SK-N-SH (cell line): ENCODE data around the gene HARS1. TPM values are rescaled to one million over a fixed set of nuclear protein-coding genes. Genes with fewer than 3 reads are reported as not detected.

Source experiments
- CTCF ChIA-PET: fragments of 300-600, 350-600 bp; formaldehyde crosslinking; extraction: SDS; loops from one replicate; lab custom pipeline; 2021; lab: Yijun Ruan, JAX
- POLR2A ChIA-PET: fragments of 350-600 bp; sonication (Branson Sonifier 250); formaldehyde crosslinking; extraction: SDS; loops from one replicate; lab custom pipeline; 2020; ENCODE audit warnings: antibody characterized with exemption, inconsistent platforms; lab: Yijun Ruan, JAX
- DNase-seq: peaks from one replicate; pipeline ENCODE4 v3.0.0; 2012
- H2AFZ ChIP-seq: fragments of 200-600 bp; sonication (generic); 2 replicates; pipeline ENCODE4 v1.8.1; 2016; ENCODE audit warnings: antibody characterized with exemption, mild to moderate bottlenecking, low read depth
- H3F3A ChIP-seq: fragments of 200-600 bp; sonication (generic); replicated peaks from 2 replicates; pipeline ENCODE3; 2016; ENCODE audit warnings: antibody characterized with exemption, mild to moderate bottlenecking; ENCODE audit not compliant: insufficient read depth
- H3K27ac ChIP-seq, 2 experiments: fragments of 200-500 bp in 1 of 2; fragments of 200-600 bp in 1 of 2; sonication (Bioruptor generic) in 1 of 2; sonication (generic), shearing (Covaris generic) in 1 of 2; 2 replicates each; pipeline versions ENCODE4 v1.5.1 to v1.6.1; 2014 to 2016; ENCODE audit warnings: low read depth in 2 of 2, inconsistent platforms in 1 of 2, low read length in 1 of 2, mild to moderate bottlenecking in 1 of 2, mixed read lengths in 1 of 2
- H3K27me3 ChIP-seq: fragments of 200-600 bp; sonication (generic), shearing (Covaris generic); 2 replicates; pipeline ENCODE4 v1.6.1; 2016; ENCODE audit warnings: mixed run types; ENCODE audit not compliant: insufficient read depth
- H3K36me3 ChIP-seq, 2 experiments: fragments of 200-500 bp in 1 of 2; fragments of 200-600 bp in 1 of 2; sonication (Bioruptor generic) in 1 of 2; sonication (generic) in 1 of 2; replicated peaks in 1 of 2; 2 replicates each; pipeline versions ENCODE3 to v1.5.1; 2014 to 2016; ENCODE audit warnings: low read length in 1 of 2, mild to moderate bottlenecking in 1 of 2; ENCODE audit not compliant: insufficient read depth in 2 of 2, control insufficient read depth in 1 of 2
- H3K4me1 ChIP-seq, 2 experiments: fragments of 200-500 bp in 1 of 2; fragments of 200-600 bp in 1 of 2; sonication (Bioruptor generic) in 1 of 2; sonication (generic), shearing (Covaris generic) in 1 of 2; 2 replicates each; pipeline versions ENCODE4 v1.5.1 to v1.6.1; 2014 to 2016; ENCODE audit warnings: low read depth in 1 of 2, low read length in 1 of 2, mixed run types in 1 of 2; ENCODE audit not compliant: insufficient read depth in 2 of 2, control insufficient read depth in 1 of 2
- H3K4me2 ChIP-seq: fragments of 200-600 bp; sonication (generic), shearing (Covaris generic); 2 replicates; pipeline ENCODE4 v1.6.1; 2017; ENCODE audit warnings: mixed run types
- H3K4me3 ChIP-seq, 2 experiments: fragments of 200-500 bp in 1 of 2; fragments of 200-600 bp in 1 of 2; sonication (Bioruptor generic) in 1 of 2; sonication (generic), shearing (Covaris generic) in 1 of 2; 2 replicates each; pipeline versions ENCODE4 v1.5.1 to v1.8.1; 2014 to 2016; ENCODE audit warnings: low read depth in 2 of 2, inconsistent platforms in 1 of 2, low read length in 1 of 2, mild to moderate bottlenecking in 1 of 2, mixed read lengths in 1 of 2, moderate library complexity in 1 of 2
- H3K79me2 ChIP-seq: fragments of 200-600 bp; sonication (generic); 2 replicates; pipeline ENCODE4 v1.8.1; 2017; ENCODE audit warnings: mild to moderate bottlenecking; ENCODE audit not compliant: insufficient read depth
- H3K9ac ChIP-seq: fragments of 200-600 bp; sonication (generic); 2 replicates; pipeline ENCODE4 v1.6.1; 2017; ENCODE audit warnings: mixed run types
- H3K9me2 ChIP-seq: fragments of 200-600 bp; sonication (generic); 2 replicates; pipeline ENCODE4 v1.6.1; 2017; ENCODE audit warnings: mixed run types
- H3K9me3 ChIP-seq: fragments of 200-600 bp; sonication (generic); 2 replicates; pipeline ENCODE4 v1.6.1; 2017; ENCODE audit warnings: mixed run types, mild to moderate bottlenecking, moderate library complexity
- H4K20me1 ChIP-seq: fragments of 200-600 bp; sonication (generic); 2 replicates; pipeline ENCODE4 v1.6.1; 2017; ENCODE audit warnings: mild to moderate bottlenecking, mixed run types; ENCODE audit not compliant: insufficient read depth
- CHD2 ChIP-seq: fragments of 150-350 bp; IDR thresholded peaks from 2 replicates; pipeline ENCODE4 v1.6.1; 2018; ENCODE audit warnings: low read length; ENCODE audit not compliant: partially characterized antibody
- CTCF ChIP-seq: fragments of 200-600 bp; sonication (generic); IDR thresholded peaks from 2 replicates; pipeline ENCODE4 v1.6.1; 2017; ENCODE audit warnings: antibody characterized with exemption, mild to moderate bottlenecking, moderate library complexity
- ELF1 ChIP-seq: IDR thresholded peaks from 2 replicates; pipeline ENCODE4 v1.4.0; 2012
- EZH2phosphoT487 ChIP-seq: fragments of 200-600 bp; sonication (generic); IDR thresholded peaks from 2 replicates; pipeline ENCODE4 v1.6.1; 2017; ENCODE audit warnings: low read depth, mixed run types, mild to moderate bottlenecking, antibody characterized with exemption, moderate library complexity, borderline replicate concordance
- FOSL2 ChIP-seq: IDR thresholded peaks from 2 replicates; pipeline ENCODE4 v1.4.0; 2012; ENCODE audit warnings: low read depth, mild to moderate bottlenecking, moderate library complexity, borderline replicate concordance
- GATA2 ChIP-seq: sonication (generic); formaldehyde crosslinking; IDR thresholded peaks from 2 replicates; pipeline ENCODE4 v1.5.0; 2020; ENCODE audit warnings: mild to moderate bottlenecking, missing genetic modification reagents
- IRF3 ChIP-seq: fragments of 150-350 bp; IDR thresholded peaks from 2 replicates; pipeline ENCODE4 v1.6.1; 2016; ENCODE audit warnings: mild to moderate bottlenecking, low read depth, low read length
- JUND ChIP-seq: IDR thresholded peaks from 2 replicates; pipeline ENCODE4 v1.4.0; 2012
- MAX ChIP-seq: IDR thresholded peaks from 2 replicates; pipeline ENCODE4 v1.4.0; 2012; ENCODE audit warnings: low read depth
- MEF2A ChIP-seq: IDR thresholded peaks from 2 replicates; pipeline ENCODE4 v1.4.0; 2012; ENCODE audit warnings: low read depth, borderline replicate concordance
- MXI1 ChIP-seq: IDR thresholded peaks from 2 replicates; pipeline ENCODE4 v1.6.1; 2012; ENCODE audit warnings: mild to moderate bottlenecking, low read depth, low read length, improper control_type of control experiment
- NRF1 ChIP-seq: IDR thresholded peaks from 2 replicates; pipeline ENCODE4 v1.6.1; 2012; ENCODE audit warnings: low read depth, mild to moderate bottlenecking, low read length
- PBX3 ChIP-seq: IDR thresholded peaks from 2 replicates; pipeline ENCODE4; 2012
- POLR2AphosphoS5 ChIP-seq: IDR thresholded peaks from 2 replicates; pipeline ENCODE4 v1.6.1; 2012; ENCODE audit warnings: low read depth, low read length
- REST ChIP-seq: IDR thresholded peaks from 2 replicates; pipeline ENCODE4 v1.6.1; 2012; ENCODE audit warnings: mild to moderate bottlenecking, low read depth, low read length, moderate library complexity
- RFX5 ChIP-seq: IDR thresholded peaks from 2 replicates; pipeline ENCODE4 v1.6.1; 2012; ENCODE audit warnings: mild to moderate bottlenecking, improper control_type of control experiment, low read length
- RXRA ChIP-seq: IDR thresholded peaks from 2 replicates; pipeline ENCODE4 v1.4.0; 2012; ENCODE audit warnings: low read depth, mild to moderate bottlenecking, borderline replicate concordance
- SMC3 ChIP-seq: IDR thresholded peaks from 2 replicates; pipeline ENCODE4 v1.6.1; 2012; ENCODE audit warnings: low read depth, low read length, improper control_type of control experiment
- TAF1 ChIP-seq: IDR thresholded peaks from 2 replicates; pipeline ENCODE4 v1.6.1; 2012; ENCODE audit warnings: low read depth, mild to moderate bottlenecking, low read length, moderate library complexity, borderline replicate concordance
- TEAD4 ChIP-seq: IDR thresholded peaks from 2 replicates; pipeline ENCODE4 v1.4.0; 2012; ENCODE audit warnings: mild to moderate bottlenecking, borderline replicate concordance; ENCODE audit not compliant: insufficient read depth
- YY1 ChIP-seq: IDR thresholded peaks from 2 replicates; pipeline ENCODE4 v1.4.0; 2012; ENCODE audit warnings: low read depth, mild to moderate bottlenecking
- WGBS: methylation state at CpG from one replicate; pipeline ENCODE4 v1.1.6; 2017; ENCODE audit warnings: low lambda C conversion rate; 5-methylcytosine and 5-hydroxymethylcytosine counted together
- polyA plus RNA-seq, 3 experiments: library from polyadenylated mRNA; depleted of rRNA; stranded (reverse); fragments of >200 nt; gene quantifications; 2 replicates each; pipeline ENCODE4 v1.2.3, GENCODE V29; 2012

HARS1 gene
- polyA plus RNA-seq, 1 of the 3 experiments (the other 2 are of a cell fraction) = 124 TPM

- H3K4me3 ChIP-seq = no peak overlapping the region
- ChIA-PET CTCF (no interaction called here), POLR2A (no interaction called here)
- H3K79me2 ChIP-seq = no peaks in the 10 kb centered on the region
- DNase-seq = no peak
- no peaks in the 10 kb centered on the region for H3K36me3 ChIP-seq
- H3K4me2 ChIP-seq = no peak overlapping the region
- H3K9me3 ChIP-seq = no peaks in the 10 kb centered on the region
- H2AFZ ChIP-seq = no peak overlapping the region
- H3K27ac ChIP-seq = no peak overlapping the region
- no peaks in the 10 kb centered on the region for H3K4me1 ChIP-seq
- no peak overlapping the region for H3K9ac ChIP-seq
- no peaks in the 10 kb centered on the region for H3K27me3 ChIP-seq
- TF ChIP-seq TEAD4 (no peak), RFX5 (no peak), SMC3 (no peak), MAX (no peak), FOSL2 (no peak), GATA2 (CRISPR knock-in tag) (no peak), EZH2phosphoT487 (no peak), MEF2A (no peak), YY1 (no peak), TAF1 (no peak), CHD2 (no peak), PBX3 (no peak), NRF1 (no peak), POLR2AphosphoS5 (no peak)
- TF ChIP-seq, all 33 proteins: peak for 0
- Histone ChIP-seq H4K20me1 (no peaks in the 10 kb centered on the region), H3K9me2 (no peaks in the 10 kb centered on the region), H3F3A (no peaks in the 10 kb centered on the region)
- WGBS = 88% methylated on average over 2 of the region's 2 CpGs
These were observed 57.7 kb downstream of the HARS1 start for GRCh38 chr5:140633501-140633900.

- H3K4me3 ChIP-seq = no peak within 1 kb of the TSS
- no peak within 1 kb of the TSS for H2AFZ ChIP-seq
- H3K4me2 ChIP-seq = no peak within 1 kb of the TSS
- H3K27ac ChIP-seq = no peak within 1 kb of the TSS
- no peaks in the 10 kb centered on the region for H3K9me2 ChIP-seq
- WGBS = 71% methylated on average over 12 of the region's 16 CpGs
- no peaks in the 10 kb centered on the region for H3K79me2 ChIP-seq
- DNase-seq = no peak
- POLR2A ChIA-PET = no interaction called here
- H3K36me3 ChIP-seq = no peaks in the 10 kb centered on the region
- no peaks in the 10 kb centered on the region for H3F3A ChIP-seq
- no peak within 1 kb of the TSS for H3K9ac ChIP-seq
- CTCF ChIA-PET = no interaction called here
- no peaks in the 10 kb centered on the region for H4K20me1 ChIP-seq
- H3K27me3 ChIP-seq = no peaks in the 10 kb centered on the region
- no peaks in the 10 kb centered on the region for H3K9me3 ChIP-seq
- H3K4me1 ChIP-seq = no peaks in the 10 kb centered on the region
- TF ChIP-seq CTCF (no peak), IRF3 (no peak), REST (no peak), MXI1 (no peak), ELF1 (no peak), PBX3 (no peak), JUND (no peak), RXRA (no peak)
These were observed 58.1 kb downstream of the HARS1 start, which contains the start of gene CD14 for GRCh38 chr5:140633021-140633471. Gene CD14 (minus strand): TSS chr5:140633175. CDS start chr5:140633071, 104 bp downstream.
